ENCODE results near the gene CCN6.

The CCN6 gene

DNA sequence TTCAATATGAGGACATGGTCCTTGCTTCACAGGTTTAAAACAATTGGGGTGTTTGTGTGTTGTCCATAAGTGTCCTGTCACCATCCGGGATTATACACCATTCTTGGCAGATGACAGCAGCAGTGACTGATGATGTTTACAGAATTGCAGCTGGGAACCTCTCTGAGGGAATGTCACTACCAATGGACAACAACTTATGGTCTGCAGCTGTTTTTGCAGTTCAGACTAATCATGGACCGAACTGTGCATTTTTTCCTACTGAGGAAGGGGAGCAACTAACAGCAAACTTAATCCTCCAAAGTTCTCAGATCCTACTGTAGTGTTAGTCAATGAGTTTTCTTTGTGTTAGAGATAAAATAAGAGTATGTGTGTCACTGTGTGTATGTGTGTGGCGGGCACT is 59.5 kb downstream of the CCN6 start:
- H3K9me3 ChIP-seq (ENCODE audit: control insufficient read depth in 2 of 2, low read length in 2 of 2) = no peaks in the 10 kb centered on the region
- H3K9ac ChIP-seq (ENCODE audit: low read depth in 1 of 2, low read length in 2 of 2) = no peak overlapping the region
- H3K4me1 ChIP-seq (ENCODE audit: control insufficient read depth in 2 of 2, insufficient read depth in 2 of 2, low read length in 2 of 2) = no peaks in the 10 kb centered on the region
- H3K27ac ChIP-seq (ENCODE audit: low read depth in 2 of 2, low read length in 2 of 2) = no peak overlapping the region
- H3K36me3 ChIP-seq (ENCODE audit: control insufficient read depth in 2 of 2, insufficient read depth in 2 of 2, low read length in 2 of 2) = no peaks in the 10 kb centered on the region
- no peaks in the 10 kb centered on the region for H3K27me3 ChIP-seq (ENCODE audit: control insufficient read depth in 2 of 2, insufficient read depth in 2 of 2, low read length in 2 of 2)
- no peak overlapping the region for H3K4me3 ChIP-seq (ENCODE audit: low read length in 2 of 2)

DNA sequence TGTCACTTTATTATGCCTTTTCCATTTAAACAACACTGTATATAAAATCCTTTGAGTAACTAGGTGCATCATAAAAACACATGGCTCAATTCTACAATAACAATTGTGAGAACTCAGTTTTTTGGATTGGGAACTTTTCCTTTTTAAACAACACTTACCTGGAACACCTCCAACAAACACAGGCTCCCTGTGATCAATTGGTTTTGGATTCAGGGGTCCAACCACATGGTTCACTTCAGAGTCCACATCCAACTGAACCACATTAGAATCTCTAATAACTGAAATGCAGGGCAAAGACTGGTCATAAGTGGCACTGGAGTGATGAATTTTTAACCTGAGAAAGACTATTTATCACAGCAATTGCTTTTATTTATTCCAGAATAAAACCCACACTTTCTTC is 60.0 kb downstream of the CCN6 start:
- no peaks in the 10 kb centered on the region for H3K4me1 ChIP-seq (ENCODE audit: control insufficient read depth in 2 of 2, insufficient read depth in 2 of 2, low read length in 2 of 2)
- H3K27me3 ChIP-seq (ENCODE audit: control insufficient read depth in 2 of 2, insufficient read depth in 2 of 2, low read length in 2 of 2) = no peaks in the 10 kb centered on the region
- H3K9ac ChIP-seq (ENCODE audit: low read depth in 1 of 2, low read length in 2 of 2) = no peak overlapping the region
- no peak overlapping the region for H3K4me3 ChIP-seq (ENCODE audit: low read length in 2 of 2)
- peaks cover 0 to 1% of the 10 kb centered on the region in 2 donors for H3K36me3 ChIP-seq (ENCODE audit: control insufficient read depth in 2 of 2, insufficient read depth in 2 of 2, low read length in 2 of 2)
- H3K9me3 ChIP-seq (ENCODE audit: control insufficient read depth in 2 of 2, low read length in 2 of 2) = no peaks in the 10 kb centered on the region
- H3K27ac ChIP-seq (ENCODE audit: low read depth in 2 of 2, low read length in 2 of 2) = no peak overlapping the region

DNA sequence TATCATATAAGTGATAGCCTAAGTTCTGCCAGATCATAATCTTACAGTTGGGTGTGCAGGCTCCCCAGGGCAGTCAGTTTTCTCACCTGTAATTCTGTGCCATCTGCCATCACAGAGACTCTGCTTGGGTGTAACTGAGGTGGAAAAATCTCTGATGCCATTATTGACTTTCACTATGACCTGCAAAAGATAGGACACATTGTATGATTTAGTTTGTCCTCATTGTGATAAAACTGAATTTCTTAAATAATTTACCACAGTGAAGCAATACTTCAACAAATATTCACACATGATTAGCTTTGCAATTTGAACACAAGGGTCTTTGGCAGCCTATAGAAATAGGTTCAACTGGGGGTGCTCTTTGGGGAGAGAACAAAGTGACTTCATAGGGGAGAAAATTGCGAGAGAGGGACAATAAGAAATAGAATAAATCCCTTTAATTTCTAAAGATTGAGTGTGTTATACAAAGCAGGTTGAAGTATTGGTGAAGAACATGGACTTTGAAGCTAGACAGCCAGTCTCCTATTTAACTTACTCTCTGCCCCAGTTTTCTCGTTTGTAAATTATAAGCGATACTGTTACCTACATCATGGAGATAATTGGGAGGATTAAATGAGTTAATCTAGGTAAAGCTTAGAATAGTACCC is 60.8 kb downstream of the CCN6 start:
- peaks cover 2 to 4% of the 10 kb centered on the region in 2 donors for H3K36me3 ChIP-seq (ENCODE audit: control insufficient read depth in 2 of 2, insufficient read depth in 2 of 2, low read length in 2 of 2)
- no peak overlapping the region for H3K4me3 ChIP-seq (ENCODE audit: low read length in 2 of 2)
- no peaks in the 10 kb centered on the region for H3K9me3 ChIP-seq (ENCODE audit: control insufficient read depth in 2 of 2, low read length in 2 of 2)
- no peaks in the 10 kb centered on the region for H3K4me1 ChIP-seq (ENCODE audit: control insufficient read depth in 2 of 2, insufficient read depth in 2 of 2, low read length in 2 of 2)
- H3K27me3 ChIP-seq (ENCODE audit: control insufficient read depth in 2 of 2, insufficient read depth in 2 of 2, low read length in 2 of 2) = no peaks in the 10 kb centered on the region
- no peak overlapping the region for H3K27ac ChIP-seq (ENCODE audit: low read depth in 2 of 2, low read length in 2 of 2)
- no peak overlapping the region for H3K9ac ChIP-seq (ENCODE audit: low read depth in 1 of 2, low read length in 2 of 2)

DNA sequence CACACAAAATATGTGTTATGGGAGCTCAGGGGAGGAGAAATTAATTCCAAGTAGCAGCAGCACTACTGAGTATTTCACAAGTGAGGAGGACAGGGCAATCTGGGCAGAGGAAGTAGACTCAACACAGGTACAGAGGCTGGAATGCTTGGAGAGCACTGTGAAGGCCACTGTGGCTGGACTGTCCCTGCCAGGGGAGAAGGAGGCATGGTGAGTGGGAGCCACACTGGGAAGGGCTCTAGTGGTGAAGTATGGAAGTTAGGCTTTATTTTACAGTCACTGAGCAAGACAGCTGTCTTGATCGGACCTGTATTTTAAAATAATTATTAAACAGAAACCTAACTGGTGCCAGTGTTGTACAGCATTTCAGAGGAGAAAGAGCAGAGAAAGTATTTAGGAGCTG is 62.3 kb downstream of the CCN6 start:
- no peak overlapping the region for H3K9ac ChIP-seq (ENCODE audit: low read depth in 1 of 2, low read length in 2 of 2)
- no peak overlapping the region for H3K27ac ChIP-seq (ENCODE audit: low read depth in 2 of 2, low read length in 2 of 2)
- peaks cover 2 to 4% of the 10 kb centered on the region in 2 donors for H3K36me3 ChIP-seq (ENCODE audit: control insufficient read depth in 2 of 2, insufficient read depth in 2 of 2, low read length in 2 of 2)
- H3K4me3 ChIP-seq (ENCODE audit: low read length in 2 of 2) = no peak overlapping the region
- H3K4me1 ChIP-seq (ENCODE audit: control insufficient read depth in 2 of 2, insufficient read depth in 2 of 2, low read length in 2 of 2) = no peaks in the 10 kb centered on the region
- no peaks in the 10 kb centered on the region for H3K9me3 ChIP-seq (ENCODE audit: control insufficient read depth in 2 of 2, low read length in 2 of 2)
- H3K27me3 ChIP-seq (ENCODE audit: control insufficient read depth in 2 of 2, insufficient read depth in 2 of 2, low read length in 2 of 2) = no peaks in the 10 kb centered on the region

DNA sequence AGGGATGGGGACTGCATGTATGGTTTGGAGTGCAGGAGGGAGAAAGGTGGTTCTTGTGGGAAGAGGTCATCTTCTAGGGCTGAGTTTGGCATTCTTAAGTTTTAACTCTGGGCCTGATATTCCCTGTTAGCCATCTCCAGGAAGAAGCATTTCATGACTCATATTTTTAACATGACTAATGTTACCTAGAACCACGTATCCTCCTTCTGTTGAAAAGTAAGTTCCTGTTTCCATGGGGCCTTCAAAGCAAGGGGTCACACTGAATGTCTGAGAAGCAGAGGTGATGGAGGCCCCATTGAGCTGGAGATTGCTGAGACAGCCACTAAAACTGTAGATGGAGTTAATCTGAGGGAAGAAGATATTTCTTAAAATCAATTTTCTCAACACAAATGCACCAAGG is 63.6 kb downstream of the CCN6 start:
- H3K4me1 ChIP-seq (ENCODE audit: control insufficient read depth in 2 of 2, insufficient read depth in 2 of 2, low read length in 2 of 2) = no peaks in the 10 kb centered on the region
- H3K27ac ChIP-seq (ENCODE audit: low read depth in 2 of 2, low read length in 2 of 2) = no peak overlapping the region
- H3K27me3 ChIP-seq (ENCODE audit: control insufficient read depth in 2 of 2, insufficient read depth in 2 of 2, low read length in 2 of 2) = no peaks in the 10 kb centered on the region
- no peak overlapping the region for H3K4me3 ChIP-seq (ENCODE audit: low read length in 2 of 2)
- no peaks in the 10 kb centered on the region for H3K9me3 ChIP-seq (ENCODE audit: control insufficient read depth in 2 of 2, low read length in 2 of 2)
- peaks cover 2 to 4% of the 10 kb centered on the region in 2 donors for H3K36me3 ChIP-seq (ENCODE audit: control insufficient read depth in 2 of 2, insufficient read depth in 2 of 2, low read length in 2 of 2)
- no peak overlapping the region for H3K9ac ChIP-seq (ENCODE audit: low read depth in 1 of 2, low read length in 2 of 2)

DNA sequence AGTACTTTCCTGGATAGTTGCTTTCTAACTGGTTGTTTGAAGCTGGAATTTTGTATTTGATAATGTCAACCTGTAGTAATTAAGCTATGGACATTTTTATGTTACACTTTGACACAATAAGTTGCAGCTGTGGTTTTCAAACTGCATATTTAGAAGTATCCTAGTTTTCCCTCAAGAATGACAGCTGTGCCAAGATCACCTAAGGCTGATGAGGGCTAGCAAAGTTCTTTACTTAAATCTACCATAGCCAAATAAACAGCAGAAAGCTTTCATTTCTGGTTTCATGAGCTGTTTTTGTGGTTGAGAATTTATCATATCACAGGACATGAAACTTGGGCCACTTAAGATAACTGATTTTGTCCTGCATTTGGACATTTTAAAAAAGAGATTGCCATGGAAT is 64.1 kb downstream of the CCN6 start:
- Histone ChIP-seq H3K4me1 (ENCODE audit: control insufficient read depth in 2 of 2, insufficient read depth in 2 of 2, low read length in 2 of 2) (no peaks in the 10 kb centered on the region), H3K27ac (ENCODE audit: low read depth in 2 of 2, low read length in 2 of 2) (no peak overlapping the region), H3K4me3 (ENCODE audit: low read length in 2 of 2) (no peak overlapping the region), H3K27me3 (ENCODE audit: control insufficient read depth in 2 of 2, insufficient read depth in 2 of 2, low read length in 2 of 2) (no peaks in the 10 kb centered on the region), H3K9ac (ENCODE audit: low read depth in 1 of 2, low read length in 2 of 2) (no peak overlapping the region), H3K36me3 (ENCODE audit: control insufficient read depth in 2 of 2, insufficient read depth in 2 of 2, low read length in 2 of 2) (peaks cover 2 to 4% of the 10 kb centered on the region in 2 donors), H3K9me3 (ENCODE audit: control insufficient read depth in 2 of 2, low read length in 2 of 2) (no peaks in the 10 kb centered on the region)

All from mucosa of rectum (tissue), 2 donors.